Stimulated activated CD8-positive, alpha-beta memory T cell treated with anti-CD3 and anti-CD28 coated beads, Interleukin-15, amount 100 ng/mL, for 48 hours (primary cell): ENCODE data around the gene INTS3.
"Not testable (repeated sequence)": the region's sequence is repeated elsewhere in the genome, so short reads cannot be mapped to it uniquely, and the experiment has no call there.

Source experiments
- DNase-seq, 2 donors: peaks; one replicate each; pipeline ENCODE4 v3.0.0-alpha.2; 2020; ENCODE audit warnings: low read depth in 2 of 2

Gene INTS3

GRCh38 chr1:153778824-153779519, 51.1 kb downstream of the INTS3 start:
- no peak for DNase-seq

- no peak for DNase-seq
These were observed 52.1 kb downstream of the INTS3 start for GRCh38 chr1:153779781-153780541.

- no peak for DNase-seq
These were observed 52.7 kb downstream of the INTS3 start for GRCh38 chr1:153780551-153780950.

GRCh38 chr1:153782648-153783047, 54.8 kb downstream of the INTS3 start:
- DNase-seq: not testable (repeated sequence)

GRCh38 chr1:153783233-153784190, 55.7 kb downstream of the INTS3 start:
- DNase-seq: peak; percentile 88 to 89

- DNase-seq: no peak
These were observed 58.4 kb downstream of the INTS3 start for GRCh38 chr1:153786038-153786790.

- no peak for DNase-seq
These were observed 61.7 kb downstream of the INTS3 start for GRCh38 chr1:153789478-153790034.

- DNase-seq: no peak
These were observed 62.6 kb downstream of the INTS3 start for GRCh38 chr1:153790313-153790965.

- no peak for DNase-seq
These were observed 63.3 kb downstream of the INTS3 start for GRCh38 chr1:153790966-153791647.

- peak in 1 of 2 donors; percentile 43 for DNase-seq
These were observed 63.9 kb downstream of the INTS3 start for GRCh38 chr1:153791648-153792253.

GRCh38 chr1:153792631-153793041, 64.8 kb downstream of the INTS3 start:
- no peak for DNase-seq

GRCh38 chr1:153793261-153793972, 65.6 kb downstream of the INTS3 start:
- DNase-seq: no peak

- DNase-seq: no peak
These were observed 66.2 kb downstream of the INTS3 start for GRCh38 chr1:153793973-153794615.

- no peak for DNase-seq
These were observed 66.9 kb downstream of the INTS3 start for GRCh38 chr1:153794624-153795329.

GRCh38 chr1:153795330-153795837, 67.5 kb downstream of the INTS3 start:
- no peak for DNase-seq

- DNase-seq: no peak
These were observed 68.3 kb downstream of the INTS3 start for GRCh38 chr1:153795934-153796785.
